ENCODE data around the gene CDIP1.

CDIP1 gene

DNA sequence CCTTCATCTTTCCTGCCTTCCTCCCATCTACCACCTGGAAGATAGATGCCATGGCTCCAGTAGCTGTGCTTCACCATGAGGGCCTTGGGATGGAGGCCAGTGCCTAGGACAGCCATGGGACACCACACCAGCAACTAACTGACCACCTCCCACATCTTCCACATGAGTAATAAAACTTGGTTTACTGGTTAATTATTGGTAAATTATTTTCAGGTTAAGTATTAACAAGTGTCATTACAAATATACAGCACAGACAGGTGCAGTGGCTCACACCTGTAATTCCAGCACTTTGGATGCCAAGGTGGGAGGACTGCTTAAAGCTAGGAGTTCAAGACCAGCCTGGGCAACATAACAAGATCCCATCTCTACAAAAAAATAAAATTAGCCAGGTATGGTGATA, 14.0 kb downstream of the CDIP1 start:
- no peak for DNase-seq (ENCODE audit: low read depth)
- TF ChIP-seq CTCF (IDR thresholded peaks at IDR 0.05; ENCODE audit: low read length, missing control alignments): no peak
- no peak overlapping the region for H3K4me3 ChIP-seq (replicated peaks; ENCODE audit: low read depth, low read length)

GRCh38 chr16:4523686-4524085, 14.9 kb downstream of the CDIP1 start:
- no peak for DNase-seq (ENCODE audit: low read depth)
- no peak overlapping the region for H3K4me3 ChIP-seq (replicated peaks; ENCODE audit: low read depth, low read length)
- TF ChIP-seq CTCF (IDR thresholded peaks at IDR 0.05; ENCODE audit: low read length, missing control alignments): no peak

DNA sequence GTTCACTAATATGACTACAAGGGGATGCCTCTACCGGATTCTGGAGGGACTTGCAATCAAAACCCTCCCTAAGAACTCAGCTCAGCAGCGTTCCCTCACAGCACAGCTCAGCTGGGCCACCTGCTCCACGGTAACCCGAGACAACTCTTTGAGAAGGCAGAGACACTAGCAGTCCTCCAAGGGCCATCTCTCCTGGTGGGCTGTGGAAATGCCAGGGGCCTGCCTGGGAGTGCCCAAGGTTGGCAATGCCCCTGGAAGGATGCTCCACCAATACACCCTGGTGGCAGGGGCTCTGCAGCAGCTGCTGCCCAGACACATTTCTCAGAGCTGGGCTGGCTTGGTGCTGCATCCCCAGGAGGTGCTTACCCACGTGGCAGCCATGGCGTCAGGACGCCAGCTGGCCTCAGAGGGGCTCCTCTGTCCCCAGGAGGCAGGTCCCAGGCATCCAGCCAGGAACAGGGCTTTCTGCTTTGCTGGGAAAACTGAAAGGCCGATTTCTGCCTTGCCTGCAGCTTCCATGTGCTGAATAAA, 16.5 kb downstream of the CDIP1 start:
- TF ChIP-seq CTCF (IDR thresholded peaks at IDR 0.05; ENCODE audit: low read length, missing control alignments): no peak
- DNase-seq (ENCODE audit: low read depth): peak; percentile 17
- no peak overlapping the region for H3K4me3 ChIP-seq (replicated peaks; ENCODE audit: low read depth, low read length)

- no peak for DNase-seq (ENCODE audit: low read depth)
- H3K4me3 ChIP-seq (replicated peaks; ENCODE audit: low read depth, low read length): no peak overlapping the region
- TF ChIP-seq CTCF (IDR thresholded peaks at IDR 0.05; ENCODE audit: low read length, missing control alignments): no peak
These were observed 17.7 kb downstream of the CDIP1 start for GRCh38 chr16:4520913-4521312.

- no peak for DNase-seq (ENCODE audit: low read depth)
- no peak for TF ChIP-seq CTCF (IDR thresholded peaks at IDR 0.05; ENCODE audit: low read length, missing control alignments)
- H3K4me3 ChIP-seq (replicated peaks; ENCODE audit: low read depth, low read length): no peak overlapping the region
These were observed 19.1 kb downstream of the CDIP1 start for GRCh38 chr16:4519274-4520058.

GRCh38 chr16:4517812-4518680, 20.5 kb downstream of the CDIP1 start:
- peak; percentile 58 for TF ChIP-seq CTCF (IDR thresholded peaks at IDR 0.05; ENCODE audit: low read length, missing control alignments)
- H3K4me3 ChIP-seq (replicated peaks; ENCODE audit: low read depth, low read length): no peak overlapping the region
- DNase-seq (ENCODE audit: low read depth): peak; percentile 52
